Right ventricle myocardium inferior (tissue), 1 donor: Measurements from ENCODE around the gene RUBCNL. TPM values are rescaled to one million over a fixed set of nuclear protein-coding genes. Genes with fewer than 3 reads are reported as not detected.

Experiments
- ATAC-seq: fragments of 200-7000 bp; cut with Tn5 transposase; one replicate; pipeline ENCODE4 v1.9.1; 2020; ENCODE audit warnings: mild to moderate bottlenecking, moderate library complexity
- DNase-seq: peaks from one replicate; pipeline ENCODE4 v3.0.0; 2021; ENCODE audit errors: missing footprints
- intact Hi-C: fragments of 100-400 bp; cut with DNase I; formaldehyde crosslinking; loops from one replicate; pipeline ENCODE4 v1.11.0; 2022
- total RNA-seq: library from RNA; stranded (reverse); fragmentation: NEBNext Ultra II Directional; extraction: Animal tissue kit (Norgen Biotek cat#: 25700); gene quantifications from one replicate; pipeline ENCODE4 v1.2.1, GENCODE V29; 2021
- donor health status: DM: no; HTN: yes; CAD: no; lungs with severe emphysema.

The RUBCNL gene
- total RNA-seq, 1 donor from 2014 or later: 0.51 TPM

- DNase-seq: no peak
- intact Hi-C loops: no loop called here
- ATAC-seq: no peak
Observed at GRCh38 chr13:46345398-46345797, 41.7 kb downstream of the RUBCNL start.

- DNase-seq: no peak
- intact Hi-C loops: no loop called here
- ATAC-seq: no peak
Observed at GRCh38 chr13:46343279-46343994, 43.6 kb downstream of the RUBCNL start.

- intact Hi-C loops: no loop called here
- no peak for ATAC-seq
- DNase-seq: no peak
Observed at GRCh38 chr13:46342538-46342937, 44.5 kb downstream of the RUBCNL start.

GRCh38 chr13:46341112-46341711 lies 45.8 kb downstream of the RUBCNL start:
- DNase-seq (no peak), ATAC-seq (peak; percentile 28)
- intact Hi-C loops: no loop called here

- no peak for DNase-seq
- no peak for ATAC-seq
- intact Hi-C loops: no loop called here
Observed at GRCh38 chr13:46340631-46341111, 46.4 kb downstream of the RUBCNL start.

GRCh38 chr13:46340011-46340410 lies 47.0 kb downstream of the RUBCNL start:
- intact Hi-C loops: no loop called here
- ATAC-seq (no peak), DNase-seq (no peak)

- intact Hi-C loops: no loop called here
- peak; percentile 78 for DNase-seq
Observed at GRCh38 chr13:46339035-46339666, 47.9 kb downstream of the RUBCNL start.

GRCh38 chr13:46337700-46338099 lies 49.4 kb downstream of the RUBCNL start:
- no peak for DNase-seq
- intact Hi-C loops: no loop called here
- no peak for ATAC-seq

More at GRCh38 chr13:46339035-46339666, 47.9 kb downstream of the RUBCNL start:
- no peak for ATAC-seq

GRCh38 chr13:46334035-46334822 lies 52.8 kb downstream of the RUBCNL start:
- ATAC-seq: no peak
- intact Hi-C loops: no loop called here
- DNase-seq: no peak

- intact Hi-C loops: no loop called here
- no peak for ATAC-seq
- DNase-seq: no peak
Observed at GRCh38 chr13:46332772-46333171, 54.3 kb downstream of the RUBCNL start.

GRCh38 chr13:46329624-46330023 lies 57.4 kb downstream of the RUBCNL start:
- intact Hi-C loops: no loop called here
- no peak for DNase-seq
- no peak for ATAC-seq

- DNase-seq (no peak), ATAC-seq (no peak)
- intact Hi-C loops: no loop called here
Observed at GRCh38 chr13:46327246-46327645, 59.8 kb downstream of the RUBCNL start.

- ATAC-seq: no peak
- no peak for DNase-seq
- intact Hi-C loops: no loop called here
Observed at GRCh38 chr13:46324976-46325375, 62.1 kb downstream of the RUBCNL start.

- intact Hi-C loops: no loop called here
- peak; percentile 77 for DNase-seq
- ATAC-seq: peak; percentile 59
Observed at GRCh38 chr13:46321494-46322225, 65.4 kb downstream of the RUBCNL start.

GRCh38 chr13:46320821-46321220 lies 66.2 kb downstream of the RUBCNL start:
- ATAC-seq (no peak), DNase-seq (no peak)
- intact Hi-C loops: no loop called here

GRCh38 chr13:46320406-46320805 lies 66.6 kb downstream of the RUBCNL start:
- intact Hi-C loops: no loop called here
- no peak for ATAC-seq

GRCh38 chr13:46318986-46319385 lies 68.1 kb downstream of the RUBCNL start:
- no peak for ATAC-seq
- DNase-seq: no peak
- intact Hi-C loops: no loop called here

More at GRCh38 chr13:46320406-46320805, 66.6 kb downstream of the RUBCNL start:
- DNase-seq: no peak

- intact Hi-C loops: no loop called here
- no peak for DNase-seq
- no peak for ATAC-seq
Observed at GRCh38 chr13:46317120-46317519, 69.9 kb downstream of the RUBCNL start.
